ENCODE data around the gene C16orf95. TPM values are rescaled to one million over a fixed set of nuclear protein-coding genes. Genes with fewer than 3 reads are reported as not detected.
"Not testable (repeated sequence)": the region's sequence is repeated elsewhere in the genome, so short reads cannot be mapped to it uniquely, and the experiment has no call there.

The C16orf95 gene
- polyA plus RNA-seq, 1 donor, result 1.8 TPM

- no peak for DNase-seq
Observed at GRCh38 chr16:87286839-87287626, 30.2 kb downstream of the C16orf95 start.

GRCh38 chr16:87284183-87284582 lies 33.0 kb downstream of the C16orf95 start:
- no peak for DNase-seq

GRCh38 chr16:87279094-87279658 lies 38.0 kb downstream of the C16orf95 start:
- no peak for DNase-seq

DNA sequence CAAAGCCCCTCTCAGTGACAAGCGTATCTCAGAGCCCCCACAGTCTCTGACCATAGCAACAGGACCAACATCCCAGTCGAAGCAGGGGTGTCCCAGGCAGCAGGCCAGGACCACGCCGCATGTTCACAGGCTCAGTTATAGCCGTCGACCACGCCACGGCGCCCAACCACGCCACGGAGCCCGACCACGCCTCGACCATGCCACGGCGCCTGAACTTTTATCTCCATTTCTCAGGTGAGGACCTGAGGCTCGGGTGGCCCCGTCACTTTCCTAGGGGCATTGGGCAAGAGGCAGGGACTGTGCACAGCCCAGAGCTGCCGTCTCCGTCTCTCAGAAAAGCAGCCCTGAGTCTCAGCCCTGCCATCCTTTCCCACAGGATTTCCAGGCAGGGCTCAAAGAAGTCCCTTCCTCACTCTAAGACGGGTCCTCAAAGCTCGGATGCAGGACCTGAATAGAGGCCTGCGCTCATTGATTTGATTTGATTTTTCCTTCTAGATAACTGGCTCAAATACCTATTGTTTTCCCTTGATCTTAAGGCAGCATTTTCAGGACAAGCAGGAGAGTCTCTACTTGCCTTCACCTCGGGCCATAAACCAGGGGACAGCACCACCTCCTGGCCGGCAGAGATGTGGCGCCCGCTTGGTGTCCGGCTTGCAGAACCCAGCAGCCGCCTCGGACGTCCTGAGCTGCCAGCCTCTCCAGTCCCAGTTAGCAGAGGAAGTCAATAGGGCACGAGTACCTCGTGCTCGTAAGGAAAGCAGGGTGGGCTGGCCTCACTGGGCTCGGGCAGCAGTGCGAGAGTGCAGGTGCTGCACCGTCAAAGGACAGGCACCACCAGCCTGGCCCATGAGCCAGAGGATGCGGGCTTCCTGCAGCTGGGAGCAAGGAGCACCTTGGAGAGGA lies 38.8 kb downstream of the C16orf95 start:
- peak; percentile 82 for DNase-seq

DNA sequence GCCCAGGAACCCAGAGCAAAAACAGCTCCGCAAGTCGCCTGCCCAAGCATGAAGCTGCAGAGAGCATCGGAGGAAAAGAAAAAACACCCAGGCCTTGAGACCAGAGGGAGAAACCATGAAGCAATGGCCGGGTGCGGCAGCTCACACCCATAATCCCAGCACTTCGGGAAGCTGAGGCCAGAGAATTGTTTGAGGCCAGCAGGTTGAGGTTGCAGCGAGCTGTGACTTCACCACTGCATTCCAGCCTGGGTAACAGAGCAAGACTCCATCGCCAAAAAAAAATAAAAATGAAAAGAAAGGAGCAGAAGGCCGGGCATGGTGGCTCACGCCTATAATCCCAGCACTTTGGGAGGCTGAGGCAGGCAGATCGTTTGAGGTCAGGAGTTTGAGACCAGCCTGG lies 40.3 kb downstream of the C16orf95 start:
- DNase-seq, result no peak

DNA sequence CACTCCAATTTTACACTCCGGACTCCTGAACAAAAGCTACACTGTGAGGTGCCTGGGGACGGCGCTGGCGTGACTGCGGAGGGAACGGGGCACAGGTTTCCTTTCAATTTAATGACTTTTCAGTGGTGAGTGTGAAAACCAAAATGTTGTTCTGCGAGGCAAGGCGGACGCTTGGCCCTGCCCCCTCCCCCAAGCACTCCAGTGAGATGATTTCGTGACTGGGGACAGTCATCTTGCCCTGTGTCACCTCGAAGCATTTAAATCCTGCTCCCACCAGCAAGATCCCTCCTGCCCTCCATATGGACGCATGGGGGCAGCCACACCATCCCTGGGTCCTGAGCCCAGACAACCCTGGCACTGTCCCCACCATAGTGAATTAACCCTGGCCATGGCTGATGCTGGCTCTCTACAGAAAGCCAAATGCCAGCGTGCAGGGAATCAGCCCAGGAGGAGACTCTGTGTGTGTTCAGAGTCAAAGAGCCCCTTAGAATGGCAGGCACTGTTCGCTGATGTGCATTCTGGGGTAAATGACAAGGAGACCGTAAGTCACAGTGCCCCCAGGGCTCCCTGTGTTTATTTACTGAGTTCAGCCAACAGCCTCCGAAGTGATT lies 41.0 kb downstream of the C16orf95 start:
- DNase-seq, result no peak

DNA sequence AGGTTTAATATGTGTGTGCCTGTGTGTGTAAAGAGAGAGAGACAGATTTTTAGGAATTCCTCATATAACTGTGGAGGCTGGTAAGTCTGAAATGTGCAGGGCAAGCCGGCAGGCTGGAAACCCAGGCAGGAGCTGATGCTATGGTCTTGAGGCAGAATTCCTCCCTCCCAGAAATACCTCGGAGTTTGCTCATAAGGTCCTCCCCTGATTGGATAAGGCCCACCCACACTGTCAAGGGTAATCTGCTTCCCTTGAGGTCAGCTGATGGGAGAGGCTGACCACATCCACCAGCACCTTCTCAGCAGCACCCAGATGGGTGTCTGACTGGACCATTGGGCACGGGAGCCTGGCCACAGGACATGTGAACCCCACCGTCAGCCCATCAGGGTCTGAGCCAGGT lies 42.4 kb downstream of the C16orf95 start:
- no peak for DNase-seq

GRCh38 chr16:87273471-87274030 lies 43.6 kb downstream of the C16orf95 start:
- DNase-seq, result no peak

DNA sequence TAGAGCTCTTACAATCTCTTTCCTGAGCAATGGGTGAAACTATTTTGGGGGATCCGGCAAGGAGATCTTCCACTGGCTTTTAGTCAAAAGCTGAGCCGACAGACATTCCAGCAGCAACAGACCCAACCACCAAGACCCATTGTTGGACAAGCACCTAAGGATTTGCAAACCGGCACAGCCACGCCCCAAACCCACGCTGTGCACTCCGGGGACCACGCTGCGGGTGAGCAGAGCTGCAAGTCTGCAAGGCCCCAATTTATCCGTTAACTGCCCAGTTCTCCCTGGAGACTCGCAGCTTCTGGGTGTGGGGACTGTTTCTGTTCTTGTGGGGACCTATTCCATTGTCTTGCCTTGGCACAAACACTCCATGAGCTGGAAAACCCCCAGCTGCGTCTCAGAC lies 45.9 kb downstream of the C16orf95 start:
- DNase-seq, result no peak

DNA sequence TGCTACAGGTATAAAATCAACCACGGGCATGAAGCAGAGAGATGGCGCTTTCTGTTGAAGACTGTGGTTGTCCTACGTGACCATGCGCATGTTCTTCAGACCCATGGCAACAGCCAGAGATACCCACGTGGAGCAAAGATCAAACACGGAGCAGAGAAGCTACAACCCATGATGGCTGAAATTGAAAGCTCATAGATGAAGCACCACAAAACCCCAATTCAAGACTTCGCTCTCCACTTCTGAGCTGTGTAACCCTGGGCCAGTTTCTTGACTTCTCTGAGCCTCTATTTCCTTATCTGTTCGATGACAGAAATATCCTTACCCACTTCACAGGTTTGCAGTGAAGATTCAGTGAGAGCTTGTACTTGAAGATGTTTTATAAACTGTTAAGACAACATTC lies 49.6 kb downstream of the C16orf95 start:
- no peak for DNase-seq

DNA sequence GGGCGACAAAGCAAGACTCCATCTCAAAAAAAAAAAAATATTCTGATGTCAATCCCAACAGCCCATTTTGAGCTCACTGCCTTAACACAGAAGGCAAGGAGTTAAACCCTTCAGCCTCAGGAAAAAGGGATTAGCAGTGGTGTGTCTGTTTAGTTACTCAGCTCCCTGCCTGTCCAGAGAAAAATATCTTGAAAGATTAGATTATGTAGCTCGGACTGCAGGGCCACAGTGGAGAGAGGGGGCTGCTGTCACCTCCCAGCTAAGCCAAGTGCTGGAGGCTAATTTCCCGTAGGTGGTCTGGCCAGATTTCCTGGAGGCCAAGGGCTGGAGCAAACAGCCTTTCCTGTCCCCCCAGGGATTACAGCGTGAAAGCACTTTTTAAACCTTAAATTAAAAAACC lies 50.3 kb downstream of the C16orf95 start:
- no peak for DNase-seq

GRCh38 chr16:87265261-87265660 lies 51.9 kb downstream of the C16orf95 start:
- no peak for DNase-seq

DNA sequence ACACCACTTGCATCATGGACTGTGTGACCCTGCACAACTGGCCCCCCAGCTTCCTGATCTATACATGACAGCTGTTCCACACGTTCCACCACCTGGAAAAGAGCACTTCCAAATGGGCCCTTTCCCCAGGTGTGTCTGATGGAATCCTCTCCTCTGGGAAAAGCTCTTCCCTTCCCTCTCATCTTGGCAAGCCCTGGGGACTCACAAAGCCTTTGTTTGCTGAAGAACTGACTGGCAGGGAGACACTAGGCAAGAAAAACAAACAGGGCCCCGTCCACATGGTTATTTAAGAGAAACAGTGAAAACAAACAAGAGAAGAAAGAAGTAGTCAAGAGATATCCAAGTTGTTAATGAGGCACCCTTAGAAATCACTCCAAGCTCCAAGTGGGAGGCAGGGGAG lies 52.6 kb downstream of the C16orf95 start:
- no peak for DNase-seq

GRCh38 chr16:87263418-87264052 lies 53.7 kb downstream of the C16orf95 start:
- no peak for DNase-seq

DNA sequence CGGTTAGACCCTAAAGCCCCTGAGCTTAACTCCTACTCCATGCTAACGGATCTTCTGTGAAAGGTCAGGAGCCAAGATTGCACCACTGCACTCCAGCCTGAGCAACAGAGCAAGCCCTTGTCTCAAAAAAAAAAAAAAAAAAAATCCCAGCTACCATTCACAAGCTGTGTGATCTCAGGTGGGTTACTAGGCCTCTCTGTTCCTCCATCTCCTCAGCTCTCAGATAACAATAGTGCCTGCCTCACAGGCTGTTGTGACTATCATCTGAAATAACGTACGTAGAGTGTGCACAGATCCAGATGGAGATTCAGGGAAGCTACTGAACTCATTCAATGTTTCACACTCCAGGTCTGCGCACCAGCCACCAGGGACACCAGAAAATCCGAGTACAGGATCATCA lies 57.8 kb downstream of the C16orf95 start:
- no peak for DNase-seq

GRCh38 chr16:87258653-87259052 lies 58.5 kb downstream of the C16orf95 start:
- not testable (repeated sequence) for DNase-seq

- no peak for DNase-seq
Observed at GRCh38 chr16:87255866-87256265, 61.3 kb downstream of the C16orf95 start.

DNA sequence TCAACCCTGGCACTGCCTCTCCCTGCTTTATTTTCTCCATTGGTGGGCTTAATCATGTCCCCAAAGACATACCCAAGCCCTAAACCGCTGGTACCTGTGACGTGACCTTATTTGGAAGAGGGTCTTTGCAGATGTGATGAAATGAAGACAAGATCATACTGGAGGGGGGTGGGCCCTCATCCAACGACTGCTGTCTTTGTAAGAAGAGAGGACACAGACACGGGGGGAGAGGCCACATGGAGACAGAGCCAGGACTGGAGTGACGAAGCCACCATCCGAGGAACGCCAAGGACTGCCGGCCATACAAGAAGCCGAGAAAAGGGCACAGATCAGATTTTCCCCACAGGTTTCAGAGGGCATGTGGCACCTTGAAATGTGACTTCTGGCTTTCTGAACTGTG lies 62.5 kb downstream of the C16orf95 start:
- DNase-seq, result no peak

DNA sequence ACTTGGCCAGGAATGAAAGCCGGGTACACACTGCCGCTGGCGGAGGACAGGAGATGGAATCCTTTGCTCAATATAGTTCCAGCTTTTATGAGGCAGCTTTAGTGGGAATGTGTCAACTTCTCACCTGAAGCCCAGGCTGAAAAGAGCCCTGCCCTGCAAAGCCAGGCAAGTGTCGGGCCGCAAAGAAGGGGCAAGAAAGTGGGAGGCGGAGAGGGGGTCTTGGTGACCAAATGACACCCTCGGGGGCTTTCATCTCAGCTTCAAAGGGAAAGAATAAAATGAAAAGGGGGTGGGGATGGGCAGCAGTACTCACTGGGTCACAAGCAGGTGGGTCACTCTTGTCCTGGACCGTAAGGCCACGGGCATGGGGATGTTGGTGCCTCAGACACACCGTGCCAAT lies 62.9 kb downstream of the C16orf95 start:
- no peak for DNase-seq

GRCh38 chr16:87253536-87253935 lies 63.7 kb downstream of the C16orf95 start:
- DNase-seq, result no peak
